Measurements from ENCODE around the gene AKAP7.

Gene AKAP7

GRCh38 chr6:131205481-131206244 is 70.4 kb downstream of the AKAP7 start:
- DNase-seq (ENCODE audit: low read depth), result no peak

GRCh38 chr6:131206463-131207251 is 71.4 kb downstream of the AKAP7 start:
- DNase-seq (ENCODE audit: low read depth), result no peak

- DNase-seq (ENCODE audit: low read depth), result no peak
These were observed 73.5 kb downstream of the AKAP7 start for GRCh38 chr6:131208787-131209186.

- no peak for DNase-seq (ENCODE audit: low read depth)
These were observed 75.2 kb downstream of the AKAP7 start for GRCh38 chr6:131210469-131210868.

GRCh38 chr6:131212024-131212423 is 76.8 kb downstream of the AKAP7 start:
- DNase-seq (ENCODE audit: low read depth), result no peak

- peak; percentile 24 for DNase-seq (ENCODE audit: low read depth)
These were observed 77.6 kb downstream of the AKAP7 start for GRCh38 chr6:131212913-131213312.

GRCh38 chr6:131213501-131213990 is 78.3 kb downstream of the AKAP7 start:
- peak; percentile 76 for DNase-seq (ENCODE audit: low read depth)

GRCh38 chr6:131215219-131215618 is 80.0 kb downstream of the AKAP7 start:
- DNase-seq (ENCODE audit: low read depth), result peak; percentile 21

- DNase-seq (ENCODE audit: low read depth), result peak; percentile 10
These were observed 81.0 kb downstream of the AKAP7 start for GRCh38 chr6:131216246-131216645.

- DNase-seq (ENCODE audit: low read depth), result no peak
These were observed 87.5 kb downstream of the AKAP7 start for GRCh38 chr6:131222773-131223172.

GRCh38 chr6:131223416-131223815 is 88.1 kb downstream of the AKAP7 start:
- DNase-seq (ENCODE audit: low read depth), result no peak

GRCh38 chr6:131225127-131225526 is 89.9 kb downstream of the AKAP7 start:
- no peak for DNase-seq (ENCODE audit: low read depth)

- DNase-seq (ENCODE audit: low read depth), result no peak
These were observed 90.7 kb downstream of the AKAP7 start for GRCh38 chr6:131225959-131226358.

GRCh38 chr6:131226459-131227157 is 91.3 kb downstream of the AKAP7 start:
- no peak for DNase-seq (ENCODE audit: low read depth)

GRCh38 chr6:131227158-131227543 is 91.9 kb downstream of the AKAP7 start:
- no peak for DNase-seq (ENCODE audit: low read depth)

- peak; percentile 74 for DNase-seq (ENCODE audit: low read depth)
These were observed 95.8 kb downstream of the AKAP7 start for GRCh38 chr6:131231103-131231502.

GRCh38 chr6:131231891-131232290 is 96.6 kb downstream of the AKAP7 start:
- DNase-seq (ENCODE audit: low read depth), result no peak

GRCh38 chr6:131244942-131245341 is 109.7 kb downstream of the AKAP7 start:
- DNase-seq (ENCODE audit: low read depth), result no peak

GRCh38 chr6:131250122-131250521 is 114.9 kb downstream of the AKAP7 start:
- DNase-seq (ENCODE audit: low read depth), result peak; percentile 57

- DNase-seq (ENCODE audit: low read depth), result no peak
These were observed 115.7 kb downstream of the AKAP7 start for GRCh38 chr6:131250936-131251335.

GRCh38 chr6:131251590-131252199 is 116.4 kb downstream of the AKAP7 start:
- DNase-seq (ENCODE audit: low read depth), result no peak

GRCh38 chr6:131255434-131255833 is 120.2 kb downstream of the AKAP7 start:
- DNase-seq (ENCODE audit: low read depth), result no peak

Data from amniotic epithelial cell (primary cell).